Fibroblast of mammary gland (primary cell): ENCODE results near the gene ITGB2.

Experiments used
- DNase-seq: peaks from one replicate; pipeline ENCODE4 v3.0.0-alpha.2; 2010; ENCODE audit warnings: low read depth
- H3K4me3 ChIP-seq: 2 replicates; pipeline ENCODE4 v1.5.1; 2011; ENCODE audit warnings: low read depth, mild to moderate bottlenecking, low read length, moderate library complexity; ENCODE audit not compliant: control insufficient read depth
- CTCF ChIP-seq: conservative IDR thresholded peaks from 2 replicates; pipeline ENCODE4 v1.5.1; 2011; ENCODE audit warnings: low read depth, low read length, inconsistent platforms; ENCODE audit not compliant: control insufficient read depth, insufficient read depth

ITGB2 gene

GRCh38 chr21:44893278-44893556, 27.5 kb downstream of the ITGB2 start:
- H3K4me3 ChIP-seq: no peak overlapping the region
- no peak for TF ChIP-seq CTCF
- DNase-seq: no peak

- H3K4me3 ChIP-seq: no peak overlapping the region
- TF ChIP-seq CTCF: peak; percentile 93
- peak; percentile 47 for DNase-seq
Observed at GRCh38 chr21:44892536-44893277, 28.0 kb downstream of the ITGB2 start.

GRCh38 chr21:44892095-44892494, 28.6 kb downstream of the ITGB2 start:
- no peak for DNase-seq
- no peak overlapping the region for H3K4me3 ChIP-seq
- TF ChIP-seq CTCF: no peak

GRCh38 chr21:44891631-44892031, 29.1 kb downstream of the ITGB2 start:
- no peak for TF ChIP-seq CTCF
- no peak overlapping the region for H3K4me3 ChIP-seq
- no peak for DNase-seq

- TF ChIP-seq CTCF: no peak
- no peak overlapping the region for H3K4me3 ChIP-seq
- DNase-seq: no peak
Observed at GRCh38 chr21:44890961-44891541, 29.6 kb downstream of the ITGB2 start.

- DNase-seq: no peak
- TF ChIP-seq CTCF: no peak
- no peak overlapping the region for H3K4me3 ChIP-seq
Observed at GRCh38 chr21:44890338-44890931, 30.3 kb downstream of the ITGB2 start.
